Hepatocyte (in vitro differentiated cells): ENCODE data around the gene SEMA5A. TPM values are rescaled to one million over a fixed set of nuclear protein-coding genes. Genes with fewer than 3 reads are reported as not detected.

ENCODE experiments used
- DNase-seq: peaks from one replicate; pipeline ENCODE4 v3.0.0-alpha.2; 2016; ENCODE audit warnings: low spot score
- H2AFZ ChIP-seq: fragments of 200-600 bp; sonication (generic); 2 replicates; pipeline ENCODE4 v1.6.0; 2016; ENCODE audit warnings: antibody characterized with exemption, mild to moderate bottlenecking
- H3K27ac ChIP-seq: fragments of 200-600 bp; sonication (generic); 2 replicates; pipeline ENCODE4 v1.5.1; 2016; ENCODE audit warnings: mild to moderate bottlenecking
- H3K27me3 ChIP-seq: fragments of 200-600 bp; sonication (generic); 2 replicates; pipeline ENCODE4 v1.6.1; 2016
- H3K36me3 ChIP-seq: fragments of 200-600 bp; sonication (generic); replicated peaks from 2 replicates; pipeline ENCODE4 v1.5.1; 2016; ENCODE audit warnings: low read depth; ENCODE audit not compliant: insufficient read depth
- H3K4me1 ChIP-seq: fragments of 200-600 bp; sonication (generic); 2 replicates; pipeline ENCODE4 v1.5.1; 2016; ENCODE audit warnings: mild to moderate bottlenecking, moderate library complexity; ENCODE audit not compliant: insufficient read depth
- H3K4me2 ChIP-seq: fragments of 200-600 bp; sonication (generic); 2 replicates; pipeline ENCODE4 v1.6.0; 2016
- H3K4me3 ChIP-seq: fragments of 200-600 bp; sonication (generic); 2 replicates; pipeline ENCODE4 v1.5.1; 2016; ENCODE audit warnings: mild to moderate bottlenecking
- H3K79me2 ChIP-seq: fragments of 200-600 bp; sonication (generic); 2 replicates; pipeline ENCODE4 v1.6.0; 2017; ENCODE audit warnings: mild to moderate bottlenecking
- H3K9me2 ChIP-seq: fragments of 200-600 bp; sonication (generic); replicated peaks from 2 replicates; pipeline ENCODE4 v1.6.0; 2017; ENCODE audit warnings: mild to moderate bottlenecking; ENCODE audit not compliant: insufficient read depth
- H3K9me3 ChIP-seq: fragments of 200-600 bp; sonication (generic); 2 replicates; pipeline ENCODE4 v1.5.1; 2016; ENCODE audit warnings: low read depth, mild to moderate bottlenecking
- H4K20me1 ChIP-seq: fragments of 200-600 bp; sonication (generic); 2 replicates; pipeline ENCODE4 v1.6.0; 2016; ENCODE audit warnings: mild to moderate bottlenecking; ENCODE audit not compliant: insufficient read depth, poor library complexity, severe bottlenecking
- CTCF ChIP-seq: fragments of 200-600 bp; sonication (generic); IDR thresholded peaks from 2 replicates; pipeline ENCODE4 v1.5.1; 2016; ENCODE audit warnings: antibody characterized with exemption, mild to moderate bottlenecking; ENCODE audit not compliant: poor library complexity
- EZH2 ChIP-seq: fragments of 200-600 bp; sonication (generic); IDR thresholded peaks from 2 replicates; pipeline ENCODE4 v1.6.1; 2016; ENCODE audit warnings: antibody characterized with exemption, mild to moderate bottlenecking, borderline replicate concordance
- EZH2phosphoT487 ChIP-seq: fragments of 200-600 bp; sonication (generic); IDR thresholded peaks from one replicate; pipeline ENCODE4 v1.6.1; 2018; ENCODE audit warnings: antibody characterized with exemption, mild to moderate bottlenecking, low read depth, moderate library complexity; ENCODE audit not compliant: unreplicated experiment, severe bottlenecking
- WGBS: methylation state at CpG from one replicate; pipeline ENCODE4 v1.1.6; 2016; ENCODE audit warnings: low lambda C conversion rate; ENCODE audit errors: missing lambda C conversion rate; 5-methylcytosine and 5-hydroxymethylcytosine counted together
- polyA plus RNA-seq: library from polyadenylated mRNA; unstranded; fragments of >200 nt; fragmentation: Nextera tagmentation; extraction: Ambion mirVana; gene quantifications from 2 replicates; pipeline ENCODE4 v1.2.1, GENCODE V29; 2016
- total RNA-seq: library from RNA; depleted of rRNA; stranded (reverse); fragments of >200 nt; gene quantifications from 2 replicates; pipeline ENCODE4 v1.2.3, GENCODE V29; 2014

Gene SEMA5A
- total and polyA plus RNA-seq, 2 experiments from 2014 or later, result 10.7 to 21.7 TPM

DNA sequence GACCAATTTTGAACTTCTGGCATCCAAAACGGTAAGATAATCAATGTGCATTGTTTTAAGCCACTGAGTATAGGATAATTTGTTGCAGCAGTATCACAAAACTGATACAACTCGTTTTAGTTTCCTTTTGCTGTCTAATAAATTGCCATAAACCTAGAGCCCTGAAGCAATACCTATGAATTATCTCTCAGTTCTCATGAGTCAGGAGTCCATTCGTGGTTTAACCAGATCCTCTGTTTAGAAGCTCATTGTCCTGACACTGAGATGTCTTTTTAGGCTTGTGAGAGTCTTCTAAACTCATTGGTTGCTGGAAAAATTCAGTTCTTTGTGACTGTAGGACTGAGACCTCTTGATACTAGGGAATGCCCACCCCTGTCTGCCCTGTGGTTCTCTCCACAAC is 262.9 kb downstream of the SEMA5A start:
- TF ChIP-seq CTCF, result no peak
- no peak for TF ChIP-seq EZH2
- TF ChIP-seq EZH2phosphoT487, result no peak
- Histone ChIP-seq H3K36me3 (no peaks in the 10 kb centered on the region), H3K9me2 (no peaks in the 10 kb centered on the region), H3K27ac (no peak overlapping the region), H4K20me1 (no peaks in the 10 kb centered on the region), H3K9me3 (no peaks in the 10 kb centered on the region), H3K4me1 (peaks cover 6% of the 10 kb centered on the region), H3K4me2 (no peak overlapping the region), H3K4me3 (no peak overlapping the region), H2AFZ (no peak overlapping the region), H3K27me3 (no peaks in the 10 kb centered on the region), H3K79me2 (no peaks in the 10 kb centered on the region)
- WGBS, result 77% methylated on average over 3 of the region's 3 CpGs
- DNase-seq, result no peak

DNA sequence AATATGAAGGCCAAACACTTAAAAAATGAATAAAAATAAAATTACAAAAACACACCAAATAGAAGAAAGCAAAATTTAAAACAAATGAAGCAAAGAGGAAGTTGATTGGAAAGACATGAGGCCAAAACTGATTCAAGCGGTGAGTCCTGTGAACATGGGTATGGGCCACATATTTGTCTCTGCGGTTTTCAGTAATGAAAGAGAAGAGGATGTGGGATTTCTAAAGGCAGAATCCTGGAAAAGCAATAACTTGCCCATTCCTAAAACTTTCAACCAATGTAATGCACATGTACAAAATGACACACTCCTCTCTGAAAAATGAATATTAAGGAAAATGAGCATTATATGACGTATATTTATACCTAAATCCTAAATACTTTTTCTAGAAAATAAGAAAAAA is 263.7 kb downstream of the SEMA5A start:
- WGBS, result 94% methylated on average over 3 of the region's 3 CpGs
- no peak overlapping the region for H2AFZ ChIP-seq
- H3K27ac ChIP-seq, result no peak overlapping the region
- TF ChIP-seq EZH2phosphoT487, result no peak
- no peak for TF ChIP-seq CTCF
- TF ChIP-seq EZH2, result no peak
- no peaks in the 10 kb centered on the region for H3K79me2 ChIP-seq
- no peak overlapping the region for H3K4me2 ChIP-seq
- H3K4me1 ChIP-seq, result peaks cover 6% of the 10 kb centered on the region
- no peak for DNase-seq
- H3K36me3 ChIP-seq, result no peaks in the 10 kb centered on the region
- H3K27me3 ChIP-seq, result no peaks in the 10 kb centered on the region
- H3K4me3 ChIP-seq, result no peak overlapping the region
- no peaks in the 10 kb centered on the region for H4K20me1 ChIP-seq
- H3K9me2 ChIP-seq, result no peaks in the 10 kb centered on the region
- no peaks in the 10 kb centered on the region for H3K9me3 ChIP-seq

DNA sequence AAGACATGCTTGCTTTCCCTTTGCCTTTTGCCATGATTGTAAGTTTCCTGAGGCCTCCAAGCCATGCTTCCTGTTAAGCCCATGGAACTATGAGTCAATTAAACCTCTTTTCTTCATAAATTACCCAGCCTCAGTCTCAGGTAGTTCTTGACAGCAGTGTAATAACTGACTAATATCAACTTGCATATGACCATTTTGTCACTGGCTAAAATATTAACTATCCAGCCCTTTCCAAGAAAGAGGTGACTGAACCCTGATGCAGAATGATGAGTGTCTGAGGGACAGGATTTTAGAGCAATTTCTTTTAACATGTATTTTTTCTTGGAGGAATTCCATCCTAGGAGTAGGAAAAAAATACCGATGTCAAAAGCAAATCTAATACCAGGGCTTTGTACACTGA is 266.1 kb downstream of the SEMA5A start:
- Histone ChIP-seq H2AFZ (no peak overlapping the region), H3K4me2 (no peak overlapping the region), H3K9me2 (no peaks in the 10 kb centered on the region), H3K4me3 (no peak overlapping the region), H3K36me3 (no peaks in the 10 kb centered on the region), H3K27ac (no peak overlapping the region), H3K79me2 (no peaks in the 10 kb centered on the region), H4K20me1 (no peaks in the 10 kb centered on the region), H3K9me3 (no peaks in the 10 kb centered on the region), H3K27me3 (no peaks in the 10 kb centered on the region), H3K4me1 (peaks cover 6% of the 10 kb centered on the region)
- 54% methylated on average over 1 of the region's 1 CpG for WGBS
- TF ChIP-seq EZH2phosphoT487 (no peak), CTCF (no peak), EZH2 (no peak)
- DNase-seq, result no peak
